RCC 7860 (cell line): ENCODE data around the gene CDRT4.

Experiments
- DNase-seq: peaks from one replicate; pipeline ENCODE4 v3.0.0-alpha.2; 2015; ENCODE audit warnings: low spot score
- FAIRE-seq: peaks from 2 replicates; lab custom pipeline; 2012; peaks lifted over from hg19 to GRCh38; lab: Jason Lieb, UNC

CDRT4 gene

GRCh38 chr17:15399443-15399842 is 68.0 kb downstream of the CDRT4 start:
- no peak for FAIRE-seq
- DNase-seq: no peak

- DNase-seq (peak; percentile 71), FAIRE-seq (peak; percentile 4)
Measured at GRCh38 chr17:15398736-15399331, 68.6 kb downstream of the CDRT4 start.

- FAIRE-seq (peak; percentile 10), DNase-seq (peak; percentile 44)
Measured at GRCh38 chr17:15398291-15398690, 69.1 kb downstream of the CDRT4 start.

GRCh38 chr17:15397620-15398019 is 69.8 kb downstream of the CDRT4 start:
- FAIRE-seq (no peak), DNase-seq (no peak)

- DNase-seq (no peak), FAIRE-seq (no peak)
Measured at GRCh38 chr17:15395091-15395490, 72.3 kb downstream of the CDRT4 start.

- FAIRE-seq: no peak
- no peak for DNase-seq
Measured at GRCh38 chr17:15393414-15393813, 74.0 kb downstream of the CDRT4 start.

- DNase-seq: peak; percentile 82
- FAIRE-seq: no peak
Measured at GRCh38 chr17:15392326-15392741, 75.1 kb downstream of the CDRT4 start.

GRCh38 chr17:15388356-15389041 is 78.9 kb downstream of the CDRT4 start:
- FAIRE-seq (no peak), DNase-seq (no peak)

GRCh38 chr17:15386083-15386482 is 81.3 kb downstream of the CDRT4 start:
- FAIRE-seq: no peak

More at GRCh38 chr17:15386083-15386482, 81.3 kb downstream of the CDRT4 start:
- DNase-seq: no peak
